Colonic mucosa (tissue), 4 donors: ENCODE results near the gene GALK1. TPM values are rescaled to one million over a fixed set of nuclear protein-coding genes. Genes with fewer than 3 reads are reported as not detected.

ENCODE experiments used
- DNase-seq: peaks from one replicate; pipeline ENCODE4 v3.0.0-alpha.2; 2020
- H3K27ac ChIP-seq: fragments of 200-600 bp; one replicate; pipeline ENCODE4 v1.8.0; 2021
- H3K27me3 ChIP-seq: fragments of 200-600 bp; one replicate; pipeline ENCODE4 v1.8.0; 2021
- H3K36me3 ChIP-seq: fragments of 200-600 bp; one replicate; pipeline ENCODE4 v1.8.0; 2021
- H3K4me1 ChIP-seq: fragments of 200-600 bp; one replicate; pipeline ENCODE4 v1.8.0; 2021; ENCODE audit warnings: mild to moderate bottlenecking
- H3K4me3 ChIP-seq: fragments of 200-600 bp; one replicate; pipeline ENCODE4 v1.8.0; 2021
- H3K9ac ChIP-seq, 2 donors: one replicate each; pipeline ENCODE4 v1.7.0; 2013; ENCODE audit warnings: control low read depth in 2 of 2, low read depth in 2 of 2, low read length in 2 of 2
- H3K9me3 ChIP-seq: fragments of 200-600 bp; one replicate; pipeline ENCODE4 v1.8.0; 2021
- CTCF ChIP-seq: fragments of 200-600 bp; IDR thresholded peaks from one replicate; pipeline ENCODE4 v1.8.0; 2022; ENCODE audit warnings: antibody characterized with exemption, mild to moderate bottlenecking
- intact Hi-C: fragments of 100-400 bp; cut with DNase I; formaldehyde crosslinking; loops from one replicate; pipeline ENCODE4 v1.14.1; 2022
- total RNA-seq, 2 donors: library from RNA; stranded (reverse); fragmentation: NEBNext Ultra II Directional in 1 of 2; extraction: Animal tissue kit (Norgen Biotek cat#: 25700) in 1 of 2; gene quantifications; one replicate each; pipeline ENCODE4 v1.2.1, GENCODE V29; 2021
- donor health status: healthy.
- donor health status: DM: no; HTN: no; CAD: no.
- donor health status: DM: no; HTN: no; CAD: no.

GALK1 gene
- total RNA-seq, 2 donors from 2014 or later, result 21.3 to 23.6 TPM

- TF ChIP-seq CTCF, result no peak
- peak overlapping the region in 1 of 2 donors; percentile 38 for H3K9ac ChIP-seq
- no peak for DNase-seq
- H3K36me3 ChIP-seq, result no peaks in the 10 kb centered on the region
- intact Hi-C loops, result no loop called here
- no peaks in the 10 kb centered on the region for H3K27me3 ChIP-seq
- H3K9me3 ChIP-seq, result no peaks in the 10 kb centered on the region
- H3K4me3 ChIP-seq, result no peak overlapping the region
- H3K4me1 ChIP-seq, result peaks cover 6% of the 10 kb centered on the region
- H3K27ac ChIP-seq, result peak overlapping the region; percentile 12
These were observed 11.6 kb upstream of the GALK1 start for GRCh38 chr17:75776386-75777295.

GRCh38 chr17:75774991-75775668 lies 10.1 kb upstream of the GALK1 start:
- no peak for DNase-seq
- TF ChIP-seq CTCF, result no peak
- Histone ChIP-seq H3K4me1 (peaks cover 14% of the 10 kb centered on the region), H3K9ac (no peak overlapping the region), H3K27ac (no peak overlapping the region), H3K9me3 (no peaks in the 10 kb centered on the region), H3K36me3 (no peaks in the 10 kb centered on the region), H3K27me3 (no peaks in the 10 kb centered on the region), H3K4me3 (no peak overlapping the region)
- intact Hi-C loops, result no loop called here

GRCh38 chr17:75774471-75774990 lies 9.5 kb upstream of the GALK1 start:
- Histone ChIP-seq H3K27ac (no peak overlapping the region), H3K9me3 (no peaks in the 10 kb centered on the region), H3K36me3 (no peaks in the 10 kb centered on the region), H3K4me3 (no peak overlapping the region), H3K9ac (peak overlapping the region in 1 of 2 donors; percentile 19), H3K27me3 (no peaks in the 10 kb centered on the region), H3K4me1 (peaks cover 14% of the 10 kb centered on the region)
- intact Hi-C loops, result no loop called here
- TF ChIP-seq CTCF, result no peak
- DNase-seq, result no peak

GRCh38 chr17:75773808-75774470 lies 8.9 kb upstream of the GALK1 start:
- no peaks in the 10 kb centered on the region for H3K36me3 ChIP-seq
- no peak overlapping the region for H3K9ac ChIP-seq
- no peaks in the 10 kb centered on the region for H3K9me3 ChIP-seq
- no peak overlapping the region for H3K27ac ChIP-seq
- no peak for DNase-seq
- peaks cover 14% of the 10 kb centered on the region for H3K4me1 ChIP-seq
- no peak for TF ChIP-seq CTCF
- no peak overlapping the region for H3K4me3 ChIP-seq
- H3K27me3 ChIP-seq, result no peaks in the 10 kb centered on the region
- intact Hi-C loops, result no loop called here

GRCh38 chr17:75773121-75773807 lies 8.3 kb upstream of the GALK1 start:
- DNase-seq, result no peak
- intact Hi-C loops, result no loop called here
- Histone ChIP-seq H3K36me3 (no peaks in the 10 kb centered on the region), H3K9ac (peak overlapping the region in 1 of 2 donors; percentile 1), H3K4me1 (peaks cover 14% of the 10 kb centered on the region), H3K27me3 (no peaks in the 10 kb centered on the region), H3K27ac (no peak overlapping the region), H3K9me3 (no peaks in the 10 kb centered on the region), H3K4me3 (no peak overlapping the region)
- TF ChIP-seq CTCF, result no peak
